Small intestine (tissue), 7 donors: Measurements from ENCODE around the gene PIEZO1. TPM values are rescaled to one million over a fixed set of nuclear protein-coding genes. Genes with fewer than 3 reads are reported as not detected.

ENCODE experiments used
- DNase-seq, 2 donors: peaks; one replicate each; pipeline versions ENCODE4 v3.0.0 to v3.0.0-alpha.2; 2013
- FAIRE-seq: peaks from 2 replicates; lab custom pipeline; 2012; peaks lifted over from hg19 to GRCh38; lab: Jason Lieb, UNC
- H3K27ac ChIP-seq, 3 donors: one replicate each; pipeline ENCODE4 v1.5.1; 2013; ENCODE audit warnings: low read length in 2 of 3, mild to moderate bottlenecking in 2 of 3, control low read depth in 1 of 3, inconsistent platforms in 1 of 3, low read depth in 1 of 3, moderate library complexity in 1 of 3
- H3K27me3 ChIP-seq, 3 donors: one replicate each; pipeline ENCODE4 v1.6.1; 2013; ENCODE audit warnings: low read length in 3 of 3, inconsistent platforms in 1 of 3; ENCODE audit not compliant: control insufficient read depth in 3 of 3, insufficient read depth in 3 of 3
- H3K36me3 ChIP-seq, 3 donors: one replicate each; pipeline ENCODE4 v1.6.1; 2013; ENCODE audit warnings: low read length in 3 of 3, inconsistent platforms in 1 of 3, low read depth in 1 of 3, mild to moderate bottlenecking in 1 of 3, moderate library complexity in 1 of 3; ENCODE audit not compliant: control insufficient read depth in 3 of 3, insufficient read depth in 2 of 3
- H3K4me1 ChIP-seq, 3 donors: one replicate each; pipeline ENCODE4 v1.6.1; 2013; ENCODE audit warnings: low read length in 2 of 3, inconsistent platforms in 1 of 3, low read depth in 1 of 3, mild to moderate bottlenecking in 1 of 3, moderate library complexity in 1 of 3; ENCODE audit not compliant: control insufficient read depth in 3 of 3, insufficient read depth in 2 of 3
- H3K4me3 ChIP-seq, 3 donors: one replicate each; pipeline ENCODE4 v1.5.1; 2013; ENCODE audit warnings: low read length in 3 of 3, control low read depth in 1 of 3, inconsistent platforms in 1 of 3, low read depth in 1 of 3, mild to moderate bottlenecking in 1 of 3, moderate library complexity in 1 of 3
- H3K9me3 ChIP-seq, 2 donors: one replicate each; pipeline ENCODE4 v1.6.1; 2013; ENCODE audit warnings: low read depth in 1 of 2, low read length in 1 of 2; ENCODE audit not compliant: control insufficient read depth in 2 of 2, insufficient read depth in 1 of 2
- WGBS, 3 donors: extraction: QIAGEN DNeasy Blood & Tissue Kit; methylation state at CpG; one replicate each; pipeline ENCODE4 v1.1.7; 2013; 5-methylcytosine and 5-hydroxymethylcytosine counted together
- polyA plus RNA-seq, 4 donors: library from polyadenylated mRNA; stranded (reverse) in 3 of 4; unstranded in 1 of 4; fragments of 200-250 nt in 3 of 4; fragments of 120-200 nt in 1 of 4; gene quantifications; one replicate each; pipeline versions ENCODE4 v1.2.1 to v1.2.3, GENCODE V29; 2013
- donor health status: healthy with polysubstance abuse.
- donor health status: control.
- donor health status: control.
- donor health status: Bipolar disorder and iron deficiency.
- donor health status: healthy.

PIEZO1 gene
- polyA plus RNA-seq, 4 donors, result 22.8 to 95.0 (median 57.7) TPM

DNA sequence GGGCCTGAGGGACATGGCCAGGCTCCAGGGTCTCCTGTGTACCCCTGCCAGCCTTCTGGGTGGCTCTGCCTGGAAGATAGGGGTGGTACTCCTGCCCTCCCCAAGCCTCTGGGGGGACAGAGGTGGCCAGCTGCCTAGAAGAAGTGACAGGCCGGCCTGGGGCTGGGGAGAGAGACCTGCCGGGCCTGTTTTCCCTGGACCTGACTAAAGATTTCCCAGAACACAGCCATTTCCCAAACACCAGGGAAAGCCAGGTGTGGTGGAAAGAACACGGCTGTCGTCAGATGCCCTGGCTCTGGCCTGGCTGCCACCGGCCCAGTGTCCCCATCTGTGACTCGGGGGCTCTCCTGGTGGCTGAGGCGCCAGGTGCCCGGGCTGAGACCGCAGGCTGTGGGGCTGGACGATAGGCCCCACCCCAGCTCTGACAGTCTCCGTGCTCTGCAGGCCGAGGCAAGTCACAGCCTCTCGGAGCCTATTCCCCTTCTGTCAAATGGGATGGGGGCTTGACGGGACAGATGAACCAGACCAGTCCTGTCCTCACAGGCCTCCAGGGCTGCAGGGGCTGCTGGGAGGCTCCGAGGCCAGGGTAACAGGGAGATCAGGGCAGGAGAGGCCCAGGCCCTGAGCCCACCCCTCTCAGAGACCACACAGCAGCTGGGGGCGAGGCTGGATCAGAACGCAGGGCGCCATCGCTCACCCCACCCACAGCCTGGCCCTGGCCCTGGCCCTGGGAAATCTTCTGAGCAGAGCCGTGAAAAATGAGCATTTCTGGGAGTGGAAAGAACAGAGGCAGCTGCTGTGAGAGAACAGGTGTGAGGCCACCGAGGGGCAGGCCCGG lies 45.7 kb downstream of the PIEZO1 start:
- peaks cover 0 to 7% (median 0%) of the 10 kb centered on the region in 3 donors for H3K4me1 ChIP-seq
- FAIRE-seq (no peak), DNase-seq (no peak)
- no peaks in the 10 kb centered on the region for H3K9me3 ChIP-seq
- H3K27me3 ChIP-seq, result no peaks in the 10 kb centered on the region
- H3K36me3 ChIP-seq, result peaks cover 0 to 93% (median 11%) of the 10 kb centered on the region in 3 donors
- 80 to 91% (median 89%) methylated on average over 17 to 22 of the region's 22 CpGs for WGBS, 3 donors
- H3K27ac ChIP-seq, result no peak overlapping the region
- no peak overlapping the region for H3K4me3 ChIP-seq

DNA sequence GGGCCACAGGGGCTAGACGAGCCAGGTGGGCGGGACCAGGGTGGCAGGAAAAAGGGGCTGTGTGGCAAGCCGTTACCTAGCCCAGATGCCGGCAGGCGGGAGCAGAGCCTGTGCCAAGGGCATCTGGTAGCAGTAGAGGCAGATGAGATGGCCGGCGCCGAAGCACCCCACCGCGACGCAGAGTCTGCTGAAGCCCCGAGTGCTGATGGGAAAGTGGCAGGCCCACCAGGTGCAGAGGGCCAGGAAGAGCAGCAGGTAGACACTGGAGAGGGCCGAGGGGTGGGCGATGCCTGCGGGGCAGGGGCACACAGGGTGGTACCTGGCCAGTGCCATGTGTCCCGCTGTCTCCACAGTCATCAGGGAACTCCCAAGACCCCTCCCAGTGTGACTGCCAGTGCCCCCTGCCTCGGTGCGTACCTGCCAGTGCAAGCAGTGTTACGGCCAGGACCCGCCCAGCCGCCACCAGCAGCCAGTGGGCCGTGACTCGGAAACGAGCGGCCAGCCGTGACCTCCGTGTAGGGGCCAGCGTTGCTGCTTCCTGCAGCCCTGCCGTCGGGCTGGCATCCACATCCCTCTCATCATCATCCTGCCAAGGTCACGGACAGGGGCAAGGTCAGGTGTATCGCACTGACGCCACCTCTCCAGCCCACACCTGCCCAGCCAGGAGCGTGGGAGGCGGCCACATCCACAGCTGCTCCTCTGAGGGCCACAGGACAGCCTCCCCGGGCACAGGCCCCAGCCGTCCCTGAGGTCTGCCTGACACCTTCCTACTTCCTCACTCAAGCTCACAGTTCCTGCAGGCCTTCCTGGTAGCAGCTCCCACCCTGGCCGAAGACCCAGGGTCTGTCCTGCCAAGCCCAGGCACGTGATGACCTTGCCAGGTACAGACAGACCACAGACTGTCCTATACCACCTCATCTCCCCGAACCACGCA lies 46.6 kb downstream of the PIEZO1 start:
- Histone ChIP-seq H3K27ac (no peak overlapping the region), H3K27me3 (no peaks in the 10 kb centered on the region)
- no peak for FAIRE-seq

DNA sequence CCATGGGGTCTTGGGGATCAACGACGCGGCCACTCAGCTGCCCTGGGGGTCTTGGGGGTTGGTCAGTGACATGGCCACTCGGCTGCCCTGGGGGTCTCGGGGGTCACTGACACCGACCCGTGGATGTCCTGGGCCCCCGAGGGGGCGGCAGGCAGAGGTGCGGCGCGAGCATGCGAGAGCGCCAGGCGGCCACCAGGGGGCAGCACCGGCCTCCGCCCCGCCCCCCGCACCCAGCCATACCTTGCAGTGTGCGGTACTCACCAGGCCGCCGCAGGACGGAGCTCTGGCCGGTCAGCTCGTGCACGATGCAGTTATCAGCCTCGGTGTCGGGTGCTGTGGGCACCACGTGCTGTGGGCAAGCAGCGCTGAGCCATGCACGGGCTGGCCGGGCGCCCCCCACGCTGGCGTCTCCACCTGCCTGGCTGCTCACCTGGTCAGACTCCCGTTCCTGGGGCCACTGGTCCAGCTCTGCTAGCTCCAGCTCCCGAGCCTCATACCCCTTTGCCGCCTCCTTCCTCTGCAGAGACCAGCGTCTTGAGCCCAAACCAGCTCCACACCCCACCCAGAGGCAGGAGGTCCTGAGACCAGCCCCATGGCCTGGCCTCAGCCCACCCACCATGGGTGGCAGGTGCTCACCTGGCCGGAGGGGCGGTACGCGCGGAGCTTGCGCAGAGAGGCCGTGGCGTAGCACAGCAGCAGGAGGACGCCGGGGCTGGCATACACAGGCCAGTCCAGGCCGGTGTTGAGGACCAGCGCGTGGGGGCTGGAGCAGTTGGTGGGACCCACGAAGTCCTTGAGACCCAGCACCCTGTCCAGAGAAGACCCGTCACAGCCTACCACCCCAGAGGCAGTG lies 47.5 kb downstream of the PIEZO1 start:
- H3K4me3 ChIP-seq, result no peak overlapping the region
- DNase-seq (peak; percentile 72 to 76), FAIRE-seq (no peak)
- WGBS, 3 donors, result 38 to 47% (median 42%) methylated on average over 41 to 54 of the region's 54 CpGs
- H3K9me3 ChIP-seq, result no peaks in the 10 kb centered on the region
- no peak overlapping the region for H3K27ac ChIP-seq
- H3K27me3 ChIP-seq, result no peaks in the 10 kb centered on the region
- H3K4me1 ChIP-seq, result no peaks in the 10 kb centered on the region
- H3K36me3 ChIP-seq, result peaks cover 2 to 98% (median 19%) of the 10 kb centered on the region in 3 donors

More for the DNA sequence above, 46.6 kb downstream of the PIEZO1 start:
- Histone ChIP-seq H3K4me1 (no peaks in the 10 kb centered on the region), H3K4me3 (no peak overlapping the region), H3K9me3 (no peaks in the 10 kb centered on the region), H3K36me3 (peaks cover 2 to 98% (median 19%) of the 10 kb centered on the region in 3 donors)
- no peak for DNase-seq
- 86 to 90% (median 88%) methylated on average over 37 to 41 of the region's 41 CpGs for WGBS, 3 donors

DNA sequence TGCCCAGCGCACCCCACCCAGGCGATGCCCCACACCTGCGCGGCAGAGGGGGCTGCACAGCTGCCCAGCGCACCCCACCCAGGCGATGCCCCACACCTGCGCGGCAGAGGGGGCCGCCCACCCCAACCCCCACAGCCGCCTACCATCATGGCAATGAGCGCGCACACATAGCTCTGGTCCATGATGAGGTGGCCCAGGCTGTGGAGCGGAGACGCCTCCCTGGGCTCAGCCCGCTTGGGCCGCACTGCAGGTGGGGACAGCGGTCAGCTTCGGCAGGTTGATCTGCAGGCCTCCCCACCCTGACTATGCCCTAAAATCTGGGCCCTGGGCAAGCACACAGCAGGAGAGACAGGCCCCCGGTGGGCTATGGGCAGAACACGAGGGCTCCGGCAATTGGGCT lies 48.5 kb downstream of the PIEZO1 start:
- FAIRE-seq, result no peak

DNA sequence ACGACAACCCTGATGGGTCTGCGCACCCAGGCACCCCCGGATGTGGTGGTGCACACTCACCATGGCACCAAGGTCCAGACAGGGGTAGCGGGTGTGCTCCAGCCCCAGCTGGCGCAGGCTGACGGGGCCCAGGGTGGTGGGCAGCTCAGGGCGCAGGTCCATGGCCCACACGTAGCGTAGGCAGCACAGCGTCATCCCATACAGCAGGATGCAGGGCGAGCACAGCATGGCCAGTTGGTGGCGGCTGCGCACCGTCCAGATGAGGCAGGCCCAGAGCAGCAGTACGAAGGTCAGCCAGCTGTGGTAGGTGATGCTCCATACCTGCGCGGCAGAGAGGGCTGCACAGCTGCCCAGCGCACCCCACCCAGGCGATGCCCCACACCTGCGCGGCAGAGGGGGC lies 48.9 kb downstream of the PIEZO1 start:
- Histone ChIP-seq H3K4me1 (no peaks in the 10 kb centered on the region), H3K9me3 (no peaks in the 10 kb centered on the region), H3K27me3 (no peaks in the 10 kb centered on the region), H3K27ac (no peak overlapping the region), H3K4me3 (no peak overlapping the region), H3K36me3 (peaks cover 2 to 97% (median 19%) of the 10 kb centered on the region in 3 donors)
- DNase-seq (no peak), FAIRE-seq (no peak)
- 96 to 97% (median 96%) methylated on average over 15 to 21 of the region's 21 CpGs for WGBS, 3 donors

More for the DNA sequence above, 48.5 kb downstream of the PIEZO1 start:
- Histone ChIP-seq H3K4me1 (no peaks in the 10 kb centered on the region), H3K36me3 (peaks cover 2 to 97% (median 19%) of the 10 kb centered on the region in 3 donors), H3K4me3 (no peak overlapping the region), H3K9me3 (no peaks in the 10 kb centered on the region), H3K27ac (no peak overlapping the region), H3K27me3 (no peaks in the 10 kb centered on the region)
- DNase-seq, result no peak
- WGBS, 3 donors, result 96 to 100% (median 99%) methylated on average over 13 to 21 of the region's 21 CpGs

DNA sequence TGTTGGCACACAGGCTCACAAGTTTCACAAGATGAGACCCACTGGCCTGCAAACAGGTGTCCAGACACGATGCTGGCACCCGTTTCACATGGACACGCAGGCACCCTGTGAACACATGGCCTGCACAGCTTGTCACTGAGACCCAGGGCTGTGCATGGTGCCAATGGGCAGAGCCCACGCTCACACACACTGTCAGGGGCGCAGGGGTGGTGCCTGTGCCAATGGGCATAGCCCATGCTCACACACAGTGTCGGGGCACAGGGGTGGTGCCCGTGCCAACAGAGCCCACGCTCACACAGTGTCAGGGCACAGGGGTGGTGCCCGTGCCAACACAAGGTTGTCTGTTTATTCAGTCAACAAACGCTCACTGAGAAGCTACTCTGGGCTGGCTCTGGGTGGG lies 49.4 kb downstream of the PIEZO1 start:
- 88 to 93% (median 92%) methylated on average over 10 of the region's 10 CpGs for WGBS, 3 donors
- Histone ChIP-seq H3K4me1 (no peaks in the 10 kb centered on the region), H3K4me3 (no peak overlapping the region), H3K36me3 (peaks cover 2 to 97% (median 19%) of the 10 kb centered on the region in 3 donors), H3K9me3 (no peaks in the 10 kb centered on the region), H3K27ac (no peak overlapping the region), H3K27me3 (no peaks in the 10 kb centered on the region)
- FAIRE-seq (no peak), DNase-seq (no peak)

DNA sequence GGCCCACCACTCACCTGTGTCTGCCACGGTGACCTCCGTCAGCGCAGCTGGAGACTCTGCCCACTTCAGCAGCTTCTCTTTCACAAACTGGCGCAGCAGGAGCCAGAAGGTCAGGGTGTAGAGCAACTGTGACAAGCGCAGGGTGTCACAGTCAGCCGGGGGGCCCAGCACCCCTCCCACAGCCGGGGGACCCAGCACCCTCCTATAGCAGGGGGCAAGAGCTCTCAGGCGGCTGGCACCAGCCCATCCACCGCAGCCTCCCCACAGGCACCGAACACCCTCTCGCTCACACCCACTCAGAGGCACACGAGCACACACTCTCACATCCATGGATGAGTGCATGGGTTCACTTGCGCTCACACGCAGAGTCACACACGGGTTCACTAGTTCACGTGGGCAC lies 49.9 kb downstream of the PIEZO1 start:
- no peak for FAIRE-seq
- H3K27me3 ChIP-seq, result no peaks in the 10 kb centered on the region
- H3K36me3 ChIP-seq, result peaks cover 2 to 95% (median 16%) of the 10 kb centered on the region in 3 donors
- H3K4me3 ChIP-seq, result no peak overlapping the region
- no peaks in the 10 kb centered on the region for H3K4me1 ChIP-seq
- no peak overlapping the region for H3K27ac ChIP-seq
- no peaks in the 10 kb centered on the region for H3K9me3 ChIP-seq
- WGBS, 3 donors, result 92 to 95% (median 94%) methylated on average over 14 to 16 of the region's 16 CpGs
- DNase-seq, result no peak
